NT2/D1 (cell line): ENCODE data around the gene PSIP1.
A peak's percentile ranks its signal among the peaks of the same experiment; 100 is the strongest.

Experiments used
- SUZ12 ChIP-seq: IDR thresholded peaks from 2 replicates; pipeline ENCODE4 v1.6.1; 2011; ENCODE audit not compliant: insufficient read length, insufficient read depth; ENCODE audit errors: extremely low read depth
- YY1 ChIP-seq: IDR thresholded peaks from 2 replicates; pipeline ENCODE4 v1.6.1; 2011; ENCODE audit not compliant: insufficient read length, insufficient read depth
- ZNF274 ChIP-seq: IDR thresholded peaks from 2 replicates; pipeline ENCODE4 v1.6.1; 2011; ENCODE audit warnings: mild to moderate bottlenecking, low read depth, low read length

DNA sequence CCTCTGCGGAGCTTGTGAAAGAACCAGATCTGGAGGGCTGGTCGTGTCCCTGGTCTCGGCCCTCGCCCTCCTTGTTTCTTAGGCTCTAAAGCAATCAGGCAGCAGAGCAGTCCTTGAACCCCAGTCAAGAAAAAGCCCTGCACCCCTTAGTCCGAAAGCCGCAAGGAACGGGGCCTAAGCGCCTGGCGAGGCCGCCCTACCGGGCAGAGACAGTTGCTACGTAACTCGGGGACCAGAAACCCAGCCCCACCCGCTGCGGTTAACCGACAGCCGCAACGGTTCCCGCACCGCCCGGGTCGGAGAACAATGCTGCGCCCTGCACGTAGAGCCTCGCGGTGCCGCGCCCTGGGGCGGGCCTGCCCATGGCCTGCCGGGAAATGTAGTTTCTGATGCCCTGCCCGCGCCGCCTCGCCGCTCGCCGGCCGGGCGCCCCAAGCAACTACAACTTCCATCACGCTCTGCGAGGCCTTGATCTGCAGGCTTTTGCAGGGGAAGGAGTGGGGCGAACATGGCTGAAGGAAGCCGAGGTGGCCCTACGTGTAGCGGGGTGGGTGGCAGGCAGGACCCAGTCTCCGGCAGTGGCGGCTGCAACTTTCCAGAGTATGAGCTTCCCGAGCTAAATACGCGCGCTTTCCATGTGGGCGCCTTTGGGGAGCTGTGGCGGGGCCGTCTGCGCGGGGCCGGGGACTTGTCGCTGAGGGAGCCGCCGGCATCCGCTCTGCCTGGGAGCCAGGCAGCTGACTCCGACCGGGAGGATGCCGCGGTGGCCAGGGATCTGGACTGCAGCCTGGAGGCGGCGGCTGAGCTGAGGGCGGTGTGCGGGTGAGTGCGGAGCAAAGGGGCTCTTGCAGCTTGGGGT is 88.2 kb downstream of the PSIP1 start, which contains the start of gene SNAPC3:
- TF ChIP-seq YY1 (peak; percentile 82), ZNF274 (no peak), SUZ12 (no peak)
